H1 (cell line): Measurements from ENCODE around the gene PDE4D. TPM values are rescaled to one million over a fixed set of nuclear protein-coding genes. Genes with fewer than 3 reads are reported as not detected.

ENCODE experiments used
- CTCF ChIA-PET: fragments of 300-600 bp; sonication (Branson Sonifier 250); formaldehyde crosslinking; loops from one replicate; lab custom pipeline; 2021; ENCODE audit not compliant: partially characterized antibody; lab: Charles Lee
- POLR2A ChIA-PET: fragments of 300-600 bp; sonication (Branson Sonifier 250); formaldehyde crosslinking; loops from one replicate; lab custom pipeline; 2021; ENCODE audit warnings: inconsistent platforms; ENCODE audit not compliant: partially characterized antibody; lab: Charles Lee
- DNase-seq, 2 experiments: peaks; one replicate each; pipeline versions ENCODE4 v3.0.0 to v3.0.0-alpha.2; 2010 to 2022; ENCODE audit warnings: low spot score in 2 of 2, low read depth in 1 of 2, mixed read lengths in 1 of 2
- FAIRE-seq: peaks from 2 replicates; lab custom pipeline; 2011; peaks lifted over from hg19 to GRCh38; lab: Jason Lieb, UNC
- H2AFZ ChIP-seq: 2 replicates; pipeline ENCODE4 v1.8.1; 2012; ENCODE audit warnings: low read length, inconsistent platforms
- H2AK5ac ChIP-seq: 2 replicates; pipeline ENCODE4 v1.6.1; 2013; ENCODE audit warnings: low read depth, low read length
- H2BK120ac ChIP-seq: replicated peaks from 2 replicates; pipeline ENCODE3; 2013; ENCODE audit warnings: low read depth, low read length, inconsistent platforms
- H2BK12ac ChIP-seq: 2 replicates; pipeline ENCODE4 v1.6.1; 2013; ENCODE audit warnings: low read depth, low read length
- H2BK15ac ChIP-seq: 2 replicates; pipeline ENCODE4 v1.6.1; 2013; ENCODE audit warnings: low read length
- H2BK20ac ChIP-seq: 2 replicates; pipeline ENCODE4 v1.6.1; 2013; ENCODE audit warnings: low read length
- H2BK5ac ChIP-seq: 2 replicates; pipeline ENCODE4 v1.6.1; 2013; ENCODE audit warnings: low read depth, low read length
- H3K14ac ChIP-seq: 2 replicates; pipeline ENCODE4 v1.6.1; 2013; ENCODE audit warnings: inconsistent platforms; ENCODE audit not compliant: insufficient read length
- H3K18ac ChIP-seq: 2 replicates; pipeline ENCODE4 v1.6.1; 2013; ENCODE audit warnings: low read length; ENCODE audit errors: extremely low read depth
- H3K23ac ChIP-seq: 2 replicates; pipeline ENCODE4 v1.6.1; 2013; ENCODE audit warnings: inconsistent platforms; ENCODE audit not compliant: insufficient read length
- H3K23me2 ChIP-seq: 2 replicates; pipeline ENCODE4 v1.6.1; 2013; ENCODE audit warnings: low read depth, low read length
- H3K27ac ChIP-seq: 2 replicates; pipeline ENCODE4 v1.6.1; 2011; ENCODE audit warnings: low read depth, low read length, inconsistent platforms
- H3K27me3 ChIP-seq, 4 experiments: replicated peaks in 1 of 4; 1 replicate in 1 of 4; 2 replicates in 3 of 4; pipeline versions ENCODE4 v1.6.1 to v1.8.1; 2011 to 2013; ENCODE audit warnings: low read length in 3 of 4, mild to moderate bottlenecking in 3 of 4, inconsistent platforms in 2 of 4, mixed read lengths in 2 of 4, moderate library complexity in 1 of 4; ENCODE audit not compliant: control insufficient read depth in 3 of 4, insufficient read depth in 3 of 4; ENCODE audit errors: extremely low read depth in 1 of 4
- H3K36me3 ChIP-seq, 4 experiments: 2 replicates each; pipeline versions ENCODE4 v1.6.1 to v1.8.1; 2011 to 2013; ENCODE audit warnings: mild to moderate bottlenecking in 4 of 4, low read length in 3 of 4, moderate library complexity in 2 of 4, control low read depth in 1 of 4, inconsistent platforms in 1 of 4; ENCODE audit not compliant: insufficient read depth in 4 of 4, control insufficient read depth in 2 of 4
- H3K4ac ChIP-seq: replicated peaks from 2 replicates; pipeline ENCODE3; 2013; ENCODE audit warnings: low read length, low read depth, mixed read lengths, inconsistent platforms; ENCODE audit not compliant: insufficient read length
- H3K4me1 ChIP-seq, 4 experiments: replicated peaks in 1 of 4; 1 replicate in 1 of 4; 2 replicates in 3 of 4; pipeline versions ENCODE4 v1.6.1 to v1.8.1; 2011 to 2013; ENCODE audit warnings: low read length in 3 of 4, inconsistent platforms in 2 of 4, mixed read lengths in 1 of 4; ENCODE audit not compliant: insufficient read depth in 4 of 4, control insufficient read depth in 3 of 4
- H3K4me2 ChIP-seq, 2 experiments: 2 replicates each; pipeline versions ENCODE4 v1.6.1 to v1.8.1; 2011 to 2013; ENCODE audit warnings: low read depth in 2 of 2, low read length in 2 of 2, control low read depth in 1 of 2, inconsistent platforms in 1 of 2, mild to moderate bottlenecking in 1 of 2; ENCODE audit not compliant: insufficient read depth in 1 of 2
- H3K4me3 ChIP-seq, 4 experiments: fragments of 200-600, 300-600 bp in 1 of 4; sonication (generic), shearing (Covaris generic), sonication (Bioruptor Twin) in 1 of 4; 2 replicates each; pipeline versions ENCODE4 v1.5.1 to v1.8.1; 2011 to 2016; ENCODE audit warnings: low read length in 4 of 4, low read depth in 3 of 4, control low read depth in 2 of 4, inconsistent platforms in 2 of 4, mild to moderate bottlenecking in 2 of 4, mixed read lengths in 1 of 4, moderate library complexity in 1 of 4; ENCODE audit not compliant: insufficient read depth in 2 of 4; ENCODE audit errors: extremely low read depth in 1 of 4
- H3K56ac ChIP-seq: replicated peaks from 2 replicates; pipeline ENCODE3; 2013; ENCODE audit warnings: low read depth, mild to moderate bottlenecking, mixed read lengths, low read length, inconsistent platforms; ENCODE audit not compliant: insufficient read length
- H3K79me1 ChIP-seq: 2 replicates; pipeline ENCODE4 v1.6.1; 2013; ENCODE audit warnings: low read depth, low read length, control low read depth
- H3K79me2 ChIP-seq, 2 experiments: 2 replicates each; pipeline versions ENCODE4 v1.6.1 to v1.8.1; 2012 to 2013; ENCODE audit warnings: low read length in 2 of 2, mild to moderate bottlenecking in 2 of 2, inconsistent platforms in 1 of 2; ENCODE audit not compliant: insufficient read depth in 2 of 2, control insufficient read depth in 1 of 2
- H3K9ac ChIP-seq, 4 experiments: replicated peaks in 1 of 4; 1 replicate in 1 of 4; 2 replicates in 3 of 4; pipeline versions ENCODE4 v1.6.1 to v1.8.1; 2011 to 2013; ENCODE audit warnings: low read depth in 3 of 4, low read length in 3 of 4, control low read depth in 2 of 4, mild to moderate bottlenecking in 2 of 4, moderate library complexity in 2 of 4, inconsistent platforms in 1 of 4; ENCODE audit errors: extremely low read depth in 1 of 4
- H3K9me3 ChIP-seq, 2 experiments: 2 replicates each; pipeline versions ENCODE4 v1.6.1 to v1.8.1; 2012 to 2013; ENCODE audit warnings: mild to moderate bottlenecking in 2 of 2, moderate library complexity in 2 of 2, control low read depth in 1 of 2, inconsistent platforms in 1 of 2, low read depth in 1 of 2, low read length in 1 of 2, mixed read lengths in 1 of 2; ENCODE audit not compliant: insufficient read depth in 2 of 2
- H4K20me1 ChIP-seq, 2 experiments: replicated peaks in 1 of 2; 2 replicates each; pipeline versions ENCODE3 to v1.8.1; 2011 to 2013; ENCODE audit warnings: inconsistent platforms in 2 of 2, low read length in 2 of 2, mild to moderate bottlenecking in 1 of 2; ENCODE audit not compliant: insufficient read depth in 2 of 2, control insufficient read depth in 1 of 2
- H4K5ac ChIP-seq: 2 replicates; pipeline ENCODE4 v1.6.1; 2013; ENCODE audit warnings: low read length, low read depth, mixed read lengths, inconsistent platforms; ENCODE audit not compliant: insufficient read length
- H4K8ac ChIP-seq: 2 replicates; pipeline ENCODE4 v1.8.0; 2013; ENCODE audit warnings: mild to moderate bottlenecking, moderate library complexity, low read length, inconsistent platforms; ENCODE audit not compliant: insufficient read depth; ENCODE audit errors: extremely low read depth
- H4K91ac ChIP-seq: replicated peaks from 2 replicates; pipeline ENCODE3; 2013; ENCODE audit warnings: low read length, mixed read lengths, inconsistent platforms; ENCODE audit not compliant: insufficient read length
- HDAC2 ChIP-seq, 2 experiments: fragments of 300-600 bp in 1 of 2; sonication (generic) in 1 of 2; IDR thresholded peaks; 2 replicates each; pipeline ENCODE4 v1.6.1; 2011 to 2012; ENCODE audit warnings: low read depth in 2 of 2, low read length in 2 of 2, mild to moderate bottlenecking in 2 of 2, moderate library complexity in 2 of 2, borderline replicate concordance in 1 of 2, inconsistent platforms in 1 of 2
- RAD21 ChIP-seq, 2 experiments: IDR thresholded peaks in 1 of 2; conservative IDR thresholded peaks in 1 of 2; 2 replicates each; pipeline ENCODE4 v1.6.1; 2011; ENCODE audit warnings: low read depth in 2 of 2, low read length in 2 of 2, improper control_type of control experiment in 1 of 2, inconsistent platforms in 1 of 2, mild to moderate bottlenecking in 1 of 2, moderate library complexity in 1 of 2
- SP4 ChIP-seq: IDR thresholded peaks from 2 replicates; pipeline ENCODE4 v1.6.1; 2012; ENCODE audit warnings: low read length, inconsistent platforms
- SRF ChIP-seq: IDR thresholded peaks from 2 replicates; pipeline ENCODE4 v1.6.1; 2011; ENCODE audit warnings: mild to moderate bottlenecking, low read depth, low read length, moderate library complexity
- polyA plus RNA-seq, 7 experiments: library from polyadenylated mRNA; depleted of rRNA in 3 of 7; stranded (reverse) in 5 of 7; unstranded in 2 of 7; fragments of >200 nt in 5 of 7; fragments of 200-250 nt in 2 of 7; gene quantifications; 1 replicate in 5 of 7; 2 replicates in 1 of 7; 4 replicates in 1 of 7; pipeline versions ENCODE4 v1.2.1 to v1.2.3, GENCODE V29; 2011 to 2013; ENCODE audit warnings: missing spikeins in 2 of 7, mixed read lengths in 2 of 7
- total RNA-seq: library from RNA; stranded (reverse); fragmentation: NEBNext Ultra II Directional; extraction: Animal tissue kit (Norgen Biotek cat#: 25700); gene quantifications from 2 replicates; pipeline ENCODE4 v1.2.1, GENCODE V29; 2021

Gene PDE4D
- total and polyA plus RNA-seq, 2 of the 8 experiments (the other 6 are each of a cell fraction or from before 2014, with no cell fraction given): 2.3 to 3.7 TPM

DNA sequence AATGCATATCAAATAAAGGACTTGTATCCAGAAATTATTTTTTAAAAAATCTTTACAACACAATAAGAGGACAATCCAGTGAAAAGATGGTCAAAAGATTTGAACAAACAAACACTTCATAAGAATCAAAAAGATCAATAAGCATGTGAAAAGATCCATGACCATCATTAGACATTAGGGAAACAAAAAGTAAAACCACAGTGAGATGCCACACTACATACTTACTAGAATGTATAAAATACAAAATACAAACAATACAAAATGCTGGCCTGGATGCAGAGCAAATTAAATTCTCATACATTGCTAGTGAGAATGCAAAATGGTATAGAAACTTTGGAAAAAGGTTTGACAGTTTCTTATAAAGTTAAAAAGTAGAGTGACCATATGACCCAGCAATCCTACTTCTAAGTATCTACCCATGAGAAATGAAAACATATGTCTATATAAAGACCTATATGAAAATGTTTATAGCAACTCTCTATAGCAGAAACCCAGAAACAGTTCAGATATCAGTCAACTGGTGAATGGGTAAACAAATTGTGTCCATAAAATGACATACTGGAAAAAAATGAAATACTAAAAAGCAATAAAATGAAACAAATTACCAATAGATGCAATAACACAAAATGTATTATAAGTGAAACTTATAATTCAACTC lies 884.6 kb downstream of the PDE4D start:
- H3K23ac ChIP-seq: no peak overlapping the region
- no peak overlapping the region for H2BK12ac ChIP-seq
- no peaks in the 10 kb centered on the region for H3K9me3 ChIP-seq
- H3K18ac ChIP-seq: no peak overlapping the region
- FAIRE-seq (no peak), DNase-seq (no peak)
- no peaks in the 10 kb centered on the region for H3K23me2 ChIP-seq
- no peak overlapping the region for H2BK120ac ChIP-seq
- TF ChIP-seq SP4 (no peak), RAD21 (IDR thresholded peaks at IDR 0.05 in 1 of 2, conservative IDR thresholded peaks at IDR 0.05 in 1 of 2; ENCODE audit: low read depth in 2 of 2, low read length in 2 of 2) (no peak), SRF (no peak), HDAC2 (IDR thresholded peaks at IDR 0.05; ENCODE audit: borderline replicate concordance in 1 of 2, low read depth in 2 of 2, low read length in 2 of 2) (no peak)
- H3K36me3 ChIP-seq: no peaks in the 10 kb centered on the region
- no peaks in the 10 kb centered on the region for H3K79me1 ChIP-seq
- H4K91ac ChIP-seq: no peak overlapping the region
- no peak overlapping the region for H4K8ac ChIP-seq
- ChIA-PET POLR2A (no interaction called here), CTCF (interaction anchor here (0.6 to 14.8 kb wide), 9 partner anchors 10 to 154 kb away, joined by 3 to 206 read pairs (median 13); no protein-coding TSS in a partner anchor)
- no peak overlapping the region for H3K27ac ChIP-seq
- H3K79me2 ChIP-seq: no peaks in the 10 kb centered on the region
- H2BK20ac ChIP-seq: no peak overlapping the region
- H3K27me3 ChIP-seq: no peaks in the 10 kb centered on the region
- H3K4ac ChIP-seq: no peak overlapping the region
- H2BK5ac ChIP-seq: no peak overlapping the region
- no peak overlapping the region for H3K4me3 ChIP-seq
- no peak overlapping the region for H3K9ac ChIP-seq
- H3K4me1 ChIP-seq: no peaks in the 10 kb centered on the region; a peak in 1 of 7 replicates
- no peak overlapping the region for H2AK5ac ChIP-seq
- H3K56ac ChIP-seq: no peak overlapping the region
- H3K4me2 ChIP-seq: no peak overlapping the region
- H4K5ac ChIP-seq: no peak overlapping the region
- H2BK15ac ChIP-seq: no peak overlapping the region
- H3K14ac ChIP-seq: no peak overlapping the region
- no peak overlapping the region for H2AFZ ChIP-seq
- no peaks in the 10 kb centered on the region for H4K20me1 ChIP-seq
